HG03139 (cell line): ENCODE measurements around the gene SHISA5.

Experiments
- ATAC-seq: cut with Tn5 transposase; IDR thresholded peaks from one replicate; pipeline ENCODE4 v1.9.1; 2021; ENCODE audit not compliant: unreplicated experiment

SHISA5 gene

DNA sequence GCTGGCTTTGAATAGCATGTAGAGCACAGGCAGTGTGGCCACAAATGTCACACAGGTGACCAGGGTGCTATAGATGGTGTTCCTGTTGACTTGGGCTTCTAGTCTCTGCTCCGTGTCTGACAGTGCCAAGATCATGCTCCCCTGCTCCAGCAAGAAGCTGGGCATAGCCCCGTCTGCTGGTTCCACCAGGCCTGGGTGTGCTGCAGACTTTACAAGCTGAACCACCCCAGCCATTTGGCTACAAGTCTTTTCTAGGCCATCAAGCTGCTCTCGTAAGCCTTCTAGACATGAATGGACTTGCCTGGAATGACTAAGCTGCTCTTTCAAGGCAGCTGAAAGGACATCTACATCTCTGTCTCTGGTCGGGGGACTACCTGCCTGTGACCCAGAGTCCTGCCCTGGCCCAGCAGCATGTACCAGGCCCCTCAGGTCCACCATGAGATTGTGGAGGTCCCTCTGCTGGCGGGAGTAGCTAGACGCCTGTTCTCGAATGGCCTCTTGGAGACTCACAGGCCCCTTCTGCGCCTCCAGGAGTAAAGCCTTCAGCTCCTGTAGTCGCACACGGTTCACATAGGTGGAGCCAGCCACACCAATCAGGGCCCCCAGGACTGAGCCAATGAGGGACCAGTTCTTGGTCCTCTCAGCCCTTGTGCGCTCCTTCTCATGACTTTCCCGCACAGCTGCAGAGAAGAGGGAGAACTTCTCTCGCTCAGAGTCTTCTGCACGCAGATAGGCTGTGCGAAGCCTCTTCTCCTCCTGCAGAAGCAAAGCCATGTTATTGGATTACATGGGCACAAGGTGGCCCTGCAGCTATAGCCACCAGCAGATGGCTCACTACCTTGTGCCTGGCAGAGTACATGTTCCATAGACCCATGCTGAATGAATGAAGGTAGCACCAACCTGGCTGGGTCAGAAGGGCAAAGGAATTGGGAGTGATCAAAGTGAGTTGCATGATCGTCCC lies 71.3 kb downstream of the SHISA5 start:
- no peak for ATAC-seq

DNA sequence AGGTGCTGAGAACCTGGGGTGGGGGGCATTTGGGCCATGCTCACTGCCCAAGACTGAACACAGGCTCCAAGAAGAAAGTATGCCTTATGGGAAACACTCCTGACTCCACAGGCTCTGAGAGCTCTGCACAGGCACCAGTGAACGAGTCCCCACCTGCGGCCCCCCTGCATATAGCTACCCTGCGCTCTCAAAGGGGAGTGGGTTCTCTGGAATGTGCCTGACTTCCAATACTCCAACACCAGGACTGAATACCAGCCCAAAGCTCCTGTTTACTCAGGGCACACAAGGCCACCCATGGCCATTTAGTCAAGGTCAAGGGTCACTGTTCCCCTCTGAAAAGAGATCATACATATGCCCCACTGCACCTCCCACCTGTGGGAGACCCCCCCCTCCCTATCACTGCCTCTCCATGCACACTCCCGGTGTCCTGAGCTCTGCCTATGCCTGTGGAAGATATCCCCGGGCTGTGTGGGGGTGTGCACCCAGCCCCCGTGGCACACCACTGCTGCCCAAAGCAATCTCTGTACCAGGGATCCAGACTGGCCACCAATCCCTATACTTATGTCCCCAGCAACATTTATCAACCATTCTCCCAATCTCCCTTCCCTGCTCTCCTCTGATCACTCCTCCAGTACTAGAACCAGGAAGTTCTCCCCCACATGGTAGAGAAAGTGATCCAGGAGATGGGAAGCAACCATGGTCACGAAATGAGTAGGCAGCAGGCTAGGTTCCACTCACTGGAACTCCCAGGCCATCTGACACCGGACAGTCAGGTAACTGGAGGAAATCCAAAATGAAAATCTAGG lies 72.5 kb downstream of the SHISA5 start:
- ATAC-seq: no peak

DNA sequence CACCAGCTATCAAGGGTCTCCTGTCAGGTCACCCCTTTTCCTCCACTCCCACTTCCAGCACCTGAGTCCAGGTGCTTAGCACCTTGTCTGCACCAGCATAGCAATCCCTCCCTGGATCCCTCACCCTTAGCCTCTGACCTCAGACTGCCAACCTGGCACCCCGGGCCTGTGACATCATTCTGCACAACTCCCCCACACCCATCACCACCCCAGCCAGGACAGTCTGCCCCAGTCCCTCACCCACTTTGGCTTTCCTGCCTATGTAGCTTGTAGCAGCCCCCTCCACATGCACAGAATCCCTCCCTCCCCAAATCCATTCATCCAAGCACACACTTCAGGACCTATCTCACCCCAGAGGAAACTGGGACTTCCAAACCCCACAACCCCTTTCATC lies 73.3 kb downstream of the SHISA5 start:
- no peak for ATAC-seq

DNA sequence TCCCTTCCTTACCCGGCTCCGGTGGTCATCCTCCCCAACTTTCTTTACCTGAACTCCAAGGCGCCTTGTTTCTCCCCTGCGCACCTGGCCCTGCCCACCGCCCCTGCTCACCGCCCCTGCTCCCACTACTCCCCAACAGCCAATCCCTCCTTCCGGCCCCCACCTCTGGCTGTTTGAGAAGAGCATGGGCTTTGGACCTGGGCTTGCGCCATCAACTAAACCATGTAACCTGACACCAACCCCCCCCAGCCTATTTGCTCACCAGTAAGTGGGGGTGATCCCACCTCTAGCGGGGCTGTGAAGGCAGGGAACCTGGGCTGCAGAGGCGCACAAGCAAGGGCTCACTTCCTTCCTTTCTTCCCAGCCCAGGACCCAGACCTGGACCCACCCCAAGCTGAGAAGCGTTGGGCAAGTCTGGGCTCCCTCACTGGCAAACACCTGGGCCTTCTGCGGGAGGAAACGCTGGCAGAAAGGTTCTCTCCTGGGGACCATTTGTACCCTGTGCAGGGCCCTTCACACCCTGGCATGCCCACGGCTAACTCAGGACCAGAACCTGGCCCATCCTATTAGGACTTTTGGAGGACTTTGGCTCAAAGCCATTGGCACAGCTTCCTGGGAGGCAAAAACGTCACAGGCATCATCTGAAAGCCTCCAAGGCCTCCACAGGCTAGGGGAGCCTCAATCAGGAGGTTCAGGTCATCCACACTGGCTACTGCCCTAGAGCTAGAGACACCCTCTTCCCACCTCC lies 73.8 kb downstream of the SHISA5 start, which contains the start of gene PLXNB1:
Gene PLXNB1, minus strand, starts transcription at position 127 of the 748 bp plus-strand sequence. CDS start 5,475 bp downstream, outside the sequence.
- ATAC-seq: no peak

DNA sequence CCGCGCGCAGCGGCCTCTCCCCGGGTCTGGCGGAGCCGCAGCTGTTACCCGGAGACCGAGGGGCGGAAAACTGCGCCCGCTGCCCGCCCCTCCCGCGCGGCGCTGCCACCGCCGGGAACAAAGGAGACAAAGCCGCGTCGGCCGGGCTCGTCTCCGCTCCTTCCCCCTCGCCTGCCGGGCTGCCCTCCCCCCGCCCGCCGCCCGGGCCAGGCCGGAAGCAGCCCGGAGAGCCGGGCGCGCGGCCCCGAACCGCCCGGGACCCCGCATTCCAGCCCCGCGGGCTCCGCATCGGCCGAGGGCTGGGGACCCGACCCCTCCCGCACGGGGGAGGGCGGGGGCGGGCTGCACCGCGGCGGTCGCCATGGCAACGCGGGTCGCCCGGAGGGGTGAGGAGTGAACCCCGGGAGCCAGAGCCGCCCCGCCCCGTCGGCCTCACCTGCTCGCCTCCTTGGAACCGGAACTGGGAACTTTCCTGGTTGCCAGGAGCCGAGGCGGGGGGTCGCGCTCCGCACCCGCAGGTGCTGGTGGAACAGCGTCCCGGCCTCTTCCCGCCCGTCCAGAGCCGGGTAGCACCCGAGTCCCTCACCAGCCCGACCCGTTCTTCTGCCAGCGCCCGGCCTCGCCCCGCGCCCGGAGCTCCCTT lies 74.5 kb downstream of the SHISA5 start:
- ATAC-seq: no peak

DNA sequence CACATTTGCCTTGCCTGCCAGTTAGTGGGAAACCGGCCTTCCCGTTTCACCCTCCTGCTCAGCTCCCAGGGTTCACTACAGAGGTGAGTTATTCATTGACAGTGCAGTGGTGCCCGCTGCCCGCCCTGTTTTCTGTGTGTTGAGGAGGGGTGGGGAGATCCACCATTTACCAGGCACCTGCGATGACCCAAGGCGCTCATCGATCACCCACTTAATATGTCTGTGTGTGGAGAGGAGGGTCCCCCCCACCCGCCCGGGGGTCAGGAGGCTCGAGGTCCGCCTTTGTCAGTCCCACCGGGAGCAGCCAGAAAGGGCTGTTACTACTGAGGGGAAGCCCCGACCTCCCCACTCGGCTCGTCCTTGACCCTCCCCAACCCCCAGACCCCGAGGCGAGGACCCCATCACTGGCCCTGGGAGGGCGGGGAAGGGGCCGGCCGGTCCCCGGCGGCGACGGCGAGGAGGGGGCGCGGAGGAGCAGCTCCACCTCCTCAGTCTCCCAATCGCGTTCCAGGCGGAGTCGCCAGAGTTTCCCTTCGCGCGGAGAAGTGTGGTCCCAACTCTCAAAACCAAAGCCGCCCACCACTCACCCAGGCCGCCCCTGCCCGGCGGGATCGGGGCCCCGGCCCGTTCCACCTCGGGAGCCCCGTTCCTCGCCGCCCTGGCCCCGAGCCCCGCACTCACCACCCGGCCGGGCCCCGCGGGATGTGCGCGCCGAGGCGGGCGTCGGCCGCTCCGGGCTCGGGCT lies 75.2 kb downstream of the SHISA5 start:
- no peak for ATAC-seq

DNA sequence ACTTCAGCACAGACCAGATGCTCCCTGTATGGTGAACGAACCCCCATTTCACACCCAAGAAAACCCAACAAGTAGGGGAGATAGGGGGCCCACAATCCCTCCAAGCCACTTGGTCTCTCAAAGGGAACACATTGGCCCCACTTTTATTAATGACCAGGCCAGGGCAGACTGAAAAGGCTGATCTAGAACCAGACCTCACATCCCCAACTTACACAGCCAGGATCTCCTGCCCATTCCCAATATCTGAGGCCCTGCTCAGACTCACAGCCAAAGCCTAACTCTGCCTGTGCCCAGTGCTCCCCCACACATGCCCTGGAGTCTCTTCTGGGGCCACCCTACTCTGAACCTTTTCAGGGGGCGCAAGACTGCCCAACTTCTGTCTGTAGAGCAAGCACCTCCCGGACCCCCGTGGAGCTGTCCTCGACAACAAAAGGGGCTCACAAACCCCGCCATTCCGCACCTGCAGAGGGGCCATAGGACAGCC lies 75.8 kb downstream of the SHISA5 start:
- no peak for ATAC-seq

DNA sequence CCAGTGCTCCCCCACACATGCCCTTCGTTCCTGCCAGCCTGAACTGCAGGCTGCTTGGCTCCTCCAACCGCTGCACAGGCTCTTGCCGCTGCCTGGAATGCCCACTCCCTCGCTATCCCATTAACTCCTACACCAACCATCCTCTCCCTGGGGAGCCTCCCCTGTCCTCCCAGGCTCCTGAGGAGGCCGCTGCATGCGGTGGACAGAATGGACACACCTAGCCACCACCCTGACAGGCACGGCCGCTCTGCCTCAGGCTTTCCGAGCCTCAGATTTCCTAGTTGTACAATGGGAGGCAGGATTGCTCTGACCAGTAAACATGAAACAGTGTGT lies 76.4 kb downstream of the SHISA5 start:
- no peak for ATAC-seq

DNA sequence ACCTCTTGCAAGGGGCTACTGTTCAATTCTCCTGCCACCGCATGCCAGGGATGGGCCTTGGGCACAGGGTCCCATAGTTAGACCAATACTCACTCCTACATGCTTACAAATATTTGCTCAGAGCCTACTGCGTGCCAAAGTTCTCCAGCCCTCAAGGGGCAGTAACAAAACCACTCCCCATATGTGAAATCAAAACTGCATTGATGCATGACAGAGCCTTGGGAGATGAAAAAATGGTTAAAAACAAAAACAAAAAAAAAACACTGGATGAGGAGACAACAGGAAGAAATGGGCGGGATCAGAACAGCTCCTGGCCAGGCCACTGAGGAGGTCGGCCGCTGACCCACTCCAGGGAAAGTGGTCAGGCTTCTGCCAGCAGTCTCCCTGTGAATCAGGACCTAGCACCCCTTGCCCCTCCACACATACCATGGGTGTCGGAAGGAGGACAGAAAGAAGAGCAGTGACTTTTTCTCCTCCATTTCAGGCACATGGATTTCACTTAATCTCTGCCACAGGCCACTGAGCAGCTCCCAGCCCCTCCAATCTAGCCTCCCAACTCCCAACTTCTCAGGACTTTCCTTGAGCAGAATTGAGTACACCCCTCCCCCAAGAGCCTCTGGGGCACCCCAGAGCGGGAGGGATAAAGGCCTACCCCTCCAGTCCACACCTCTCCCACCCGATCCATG lies 76.9 kb downstream of the SHISA5 start:
- no peak for ATAC-seq

DNA sequence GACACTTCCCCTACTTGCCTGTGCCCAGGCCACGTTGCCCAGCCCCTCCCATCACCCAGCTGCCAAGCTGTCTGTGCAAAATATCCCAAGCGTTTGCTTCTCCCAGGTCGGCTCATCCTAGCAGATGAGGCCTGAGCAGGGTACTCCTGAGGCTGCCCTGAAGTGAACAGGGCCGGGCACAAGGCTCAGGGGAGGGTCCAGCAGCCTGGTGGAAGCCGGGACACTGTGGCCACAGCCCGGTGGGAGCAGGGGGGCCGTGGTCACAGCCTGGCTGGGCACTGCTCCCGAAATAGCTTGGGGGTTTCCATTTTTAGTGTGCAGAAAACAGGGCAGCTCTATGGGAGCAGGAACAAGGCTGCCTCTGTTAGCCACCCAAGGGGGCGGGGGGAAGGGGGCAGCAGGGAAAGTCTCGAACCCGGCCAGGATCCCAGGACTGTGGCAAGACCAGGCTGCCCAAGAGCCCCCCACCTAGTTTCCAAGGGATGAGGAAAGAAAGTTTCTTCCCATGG lies 77.5 kb downstream of the SHISA5 start:
- no peak for ATAC-seq

DNA sequence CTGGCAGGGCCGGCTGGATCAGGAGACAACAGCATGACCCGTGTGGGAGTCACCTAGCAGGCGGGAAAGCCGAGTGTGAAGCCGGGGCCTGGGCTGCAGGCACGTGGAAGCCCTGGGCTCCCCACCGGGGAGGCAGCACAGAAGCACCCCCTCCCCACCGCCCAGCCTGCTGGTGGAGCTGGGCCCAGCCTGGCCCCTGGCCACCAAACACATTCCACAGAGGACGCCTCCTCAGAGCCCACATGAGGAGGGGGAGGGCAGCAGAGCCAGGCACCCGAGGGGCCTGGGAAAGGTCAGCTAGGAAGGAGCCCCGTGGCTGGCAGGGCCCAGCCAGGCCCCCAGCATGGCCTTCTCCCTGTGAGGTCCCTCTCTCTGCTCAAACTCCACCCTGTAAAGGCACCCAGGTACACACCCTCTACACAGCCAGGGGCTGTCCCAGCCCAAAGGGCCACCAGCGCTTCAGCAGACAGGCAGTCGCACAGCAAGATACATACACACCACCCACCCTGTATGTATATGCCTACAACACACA lies 78.6 kb downstream of the SHISA5 start:
- ATAC-seq: no peak

DNA sequence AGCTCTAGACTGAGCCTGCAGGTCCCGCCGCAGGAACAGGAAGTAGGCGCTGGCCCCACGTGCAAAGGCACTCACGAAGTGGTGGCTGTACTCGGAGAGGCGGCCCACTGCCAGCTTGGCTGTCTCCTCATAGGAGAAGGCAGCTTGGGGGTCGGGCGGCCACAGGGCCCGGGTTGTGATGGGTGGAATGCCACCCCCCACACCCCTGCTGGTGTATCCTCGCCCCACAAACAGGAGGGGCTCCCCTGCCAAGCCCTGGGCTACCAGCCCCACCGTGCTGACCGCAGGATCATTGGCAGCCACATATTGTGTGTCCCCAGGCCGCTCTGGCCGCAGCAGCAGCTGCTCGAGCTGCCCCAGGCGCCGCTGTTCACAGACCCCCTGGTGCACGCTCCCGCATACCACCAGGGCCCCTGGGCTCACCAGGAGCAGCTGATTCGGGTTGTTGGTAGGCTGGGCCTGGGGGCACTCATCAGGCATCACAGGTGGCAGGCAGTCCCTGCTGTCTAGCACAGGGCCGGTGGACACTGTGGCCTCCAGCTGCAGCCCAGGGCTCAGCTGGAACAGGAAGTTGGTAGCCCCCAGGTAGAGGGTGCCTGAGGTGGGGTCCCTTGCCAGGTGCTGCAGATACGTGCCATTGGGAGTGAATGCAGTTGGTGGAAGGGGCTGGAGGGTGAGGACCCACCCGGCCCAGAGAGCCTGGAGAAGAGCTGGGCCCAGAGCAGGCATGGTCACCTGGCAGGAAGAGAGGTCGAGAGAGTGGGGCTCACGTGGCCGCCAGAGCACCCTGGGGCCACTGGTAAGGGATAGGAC lies 79.9 kb downstream of the SHISA5 start:
- ATAC-seq: no peak

DNA sequence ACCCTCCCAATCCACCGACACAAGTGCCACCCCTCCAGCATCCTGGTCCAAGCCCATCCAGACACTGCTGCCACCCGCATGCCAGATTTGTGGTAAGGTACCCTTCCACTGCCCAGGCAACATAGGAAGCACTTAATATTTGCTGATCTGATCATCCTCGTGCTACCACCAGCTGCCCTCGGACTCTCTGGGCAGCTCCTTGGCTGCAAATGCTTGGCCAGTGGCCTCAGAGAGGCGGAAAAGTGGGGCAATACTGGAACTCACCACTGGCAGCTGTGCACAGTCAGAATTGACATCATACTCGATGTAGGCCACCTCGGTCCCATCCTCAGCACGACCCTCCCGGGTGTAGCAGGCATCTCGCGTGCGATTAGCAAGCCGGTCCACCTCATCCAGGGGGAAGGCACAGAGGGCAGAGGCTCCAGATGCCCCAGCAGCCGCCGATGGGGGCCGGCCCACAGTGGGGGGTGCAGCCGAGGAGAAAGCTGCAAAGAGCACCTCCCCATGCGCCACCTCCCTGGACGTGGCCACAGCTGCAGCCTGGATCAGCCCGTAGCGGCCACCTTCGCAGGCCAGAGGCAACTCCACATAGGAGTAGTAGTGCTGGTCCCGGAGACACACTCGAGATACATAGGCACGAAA lies 80.6 kb downstream of the SHISA5 start:
- ATAC-seq: no peak

DNA sequence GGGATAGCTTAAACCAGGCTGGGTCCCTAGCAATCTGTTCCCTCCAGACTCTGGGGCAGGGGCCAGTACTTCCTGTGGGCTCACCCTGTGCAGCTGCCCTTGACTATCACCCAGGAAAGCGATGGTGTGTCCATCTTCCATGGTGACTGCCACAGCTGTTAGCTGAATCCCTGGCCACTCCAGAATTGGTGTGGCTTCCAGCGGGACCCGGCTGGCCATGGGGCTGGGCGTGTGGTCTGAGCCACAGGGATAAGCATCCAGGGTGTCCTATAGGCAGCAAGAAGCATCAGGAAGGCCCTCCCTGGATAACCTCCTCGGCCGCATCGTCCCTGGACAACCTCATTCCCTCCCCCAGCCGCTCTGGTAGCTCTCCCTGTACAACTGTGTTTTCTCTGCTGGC lies 81.3 kb downstream of the SHISA5 start:
- ATAC-seq: no peak

DNA sequence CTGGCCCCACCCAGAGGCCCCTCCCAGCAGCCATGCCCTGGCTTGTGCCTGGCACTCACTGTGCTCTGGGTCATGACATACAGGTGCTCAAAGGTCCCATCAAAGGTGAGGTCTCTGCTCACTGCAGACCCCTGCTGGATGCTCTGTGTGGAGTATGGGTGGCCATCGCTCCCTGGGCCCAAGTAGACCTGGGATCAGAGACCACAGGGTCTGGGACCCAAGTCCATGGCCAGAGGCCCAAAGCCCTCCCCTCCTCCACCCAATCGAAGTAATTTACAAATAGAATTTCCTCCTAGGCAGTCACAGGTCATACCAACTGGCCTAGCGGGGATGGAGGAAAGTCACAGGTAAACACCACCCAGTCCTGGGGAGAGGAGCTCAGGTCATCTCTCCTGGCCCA lies 81.7 kb downstream of the SHISA5 start:
- ATAC-seq: no peak

DNA sequence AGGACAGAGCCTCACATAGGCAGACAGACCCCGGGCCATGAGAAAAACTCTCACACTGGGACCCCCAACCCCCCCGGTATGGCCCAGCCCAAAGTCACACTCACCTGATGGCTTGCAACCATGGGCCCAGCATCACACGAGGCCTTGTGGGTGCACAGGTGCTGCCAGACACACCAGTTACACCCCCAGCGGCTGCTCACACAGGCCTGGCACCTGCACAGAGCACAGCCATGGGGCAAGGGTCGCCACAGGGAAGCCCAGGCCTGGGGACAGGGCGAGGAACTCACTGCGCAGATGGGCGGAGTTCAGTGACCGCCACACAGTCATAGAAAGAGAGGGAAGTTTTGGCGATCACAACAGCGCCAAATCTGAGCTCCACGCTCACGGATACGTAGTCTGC lies 83.4 kb downstream of the SHISA5 start:
- ATAC-seq: no peak

DNA sequence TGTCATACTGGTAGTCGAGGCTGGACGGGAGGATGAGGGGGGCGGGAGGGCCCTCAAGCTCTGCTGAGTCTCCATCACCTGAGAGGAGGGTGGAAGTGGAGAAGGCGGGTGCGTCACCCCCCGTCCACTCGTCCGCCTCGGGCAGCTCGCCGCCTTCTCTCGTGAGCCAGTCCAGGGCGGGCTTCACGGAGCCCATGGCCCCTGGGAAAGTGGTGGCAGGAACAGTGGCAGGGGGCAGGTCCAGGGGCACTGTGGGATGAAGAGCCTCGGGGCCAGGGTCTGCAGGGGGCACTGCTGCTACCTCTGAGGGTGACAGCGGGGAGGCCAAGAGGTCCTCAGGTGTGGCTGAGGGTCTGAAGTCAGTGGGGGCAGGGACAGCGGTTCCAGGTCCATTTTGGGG lies 84.4 kb downstream of the SHISA5 start:
- ATAC-seq: no peak

DNA sequence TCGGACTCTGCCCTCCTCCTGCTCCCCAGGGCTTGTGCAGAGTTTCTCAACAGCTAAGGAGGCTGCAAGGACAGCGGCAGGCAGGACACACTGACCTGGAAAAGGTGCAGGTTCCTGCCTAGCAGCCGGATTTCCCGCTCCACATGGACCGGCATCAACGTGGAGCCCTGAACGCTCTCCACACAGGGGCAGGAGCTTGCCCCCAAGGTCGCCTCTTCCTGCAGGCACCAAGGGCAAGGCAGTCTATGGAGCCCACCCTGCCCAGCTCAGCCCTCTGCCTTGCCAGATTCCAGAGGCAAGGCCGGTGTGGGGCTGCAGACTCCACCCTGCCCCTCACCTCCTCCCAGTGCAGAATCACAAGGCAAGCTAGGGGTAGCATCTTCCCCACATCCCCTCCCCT lies 84.8 kb downstream of the SHISA5 start:
- no peak for ATAC-seq
